ENCODE measurements around the gene MAN2B2.
"Not testable (repeated sequence)": the region's sequence is repeated elsewhere in the genome, so short reads cannot be mapped to it uniquely, and the experiment has no call there.

MAN2B2 gene

GRCh38 chr4:6647582-6648230, 72.7 kb downstream of the MAN2B2 start:
- no peak for DNase-seq

DNA sequence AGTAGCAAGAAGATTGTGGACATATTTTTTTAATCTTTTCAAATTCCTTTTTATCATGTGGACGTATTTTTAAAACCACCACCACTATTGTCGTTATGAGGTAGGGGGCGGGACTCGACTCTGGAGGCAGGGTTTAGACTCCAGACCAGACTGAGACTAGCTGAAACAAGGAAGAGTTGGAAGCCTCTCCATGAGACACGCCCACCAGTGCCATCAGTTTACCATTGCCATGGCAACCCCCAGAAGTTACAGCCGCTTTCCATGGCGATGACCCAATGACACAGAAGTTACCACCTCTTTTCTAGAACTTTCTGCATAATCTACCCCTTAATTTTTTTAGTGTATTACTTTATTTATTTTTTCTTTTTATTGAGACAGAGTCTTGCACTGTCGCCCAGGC, 74.2 kb downstream of the MAN2B2 start:
- no peak for DNase-seq

DNA sequence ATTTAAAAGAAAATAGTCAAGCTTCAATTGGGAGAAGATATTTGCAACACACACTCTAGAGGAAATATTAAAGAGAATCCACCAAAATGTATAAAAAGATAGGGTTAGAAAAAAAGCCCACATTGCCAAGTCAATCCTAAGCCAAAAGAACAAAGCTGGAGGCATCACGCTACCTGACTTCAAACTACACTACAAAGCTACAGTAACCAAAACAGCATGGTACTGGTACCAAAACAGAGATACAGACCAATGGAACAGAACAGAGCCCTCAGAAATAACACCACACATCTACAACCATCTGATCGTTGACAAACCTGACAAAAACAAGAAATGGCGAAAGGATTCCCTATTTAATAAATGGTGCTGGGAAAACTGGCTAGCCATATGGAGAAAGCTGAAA, 79.2 kb downstream of the MAN2B2 start:
- not testable (repeated sequence) for DNase-seq

- DNase-seq = not testable (repeated sequence)
These were observed 80.3 kb downstream of the MAN2B2 start for GRCh38 chr4:6655291-6655690.

DNA sequence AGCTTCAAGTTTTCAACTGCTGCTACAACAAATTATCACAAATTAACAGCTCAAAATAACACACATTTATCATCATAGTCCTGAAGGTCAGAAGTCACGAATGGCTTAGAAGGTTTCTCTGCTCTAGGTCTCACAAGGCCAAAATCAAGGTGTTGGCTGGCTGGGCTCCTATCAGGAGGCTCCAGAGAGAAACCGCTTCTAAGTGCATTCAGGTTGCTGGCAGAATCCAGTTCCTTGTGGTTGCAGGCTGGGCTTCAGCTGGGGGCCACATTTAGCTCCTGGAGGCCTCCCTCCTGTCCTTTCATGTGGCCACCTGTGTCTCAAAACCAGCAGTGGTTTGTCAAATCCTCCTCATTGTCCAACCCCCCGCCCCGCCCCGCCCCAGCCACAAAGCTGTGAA, 80.9 kb downstream of the MAN2B2 start:
- no peak for DNase-seq

GRCh38 chr4:6657242-6658208, 82.5 kb downstream of the MAN2B2 start:
- DNase-seq = no peak

- no peak for DNase-seq
These were observed 83.2 kb downstream of the MAN2B2 start for GRCh38 chr4:6658209-6658595.

DNA sequence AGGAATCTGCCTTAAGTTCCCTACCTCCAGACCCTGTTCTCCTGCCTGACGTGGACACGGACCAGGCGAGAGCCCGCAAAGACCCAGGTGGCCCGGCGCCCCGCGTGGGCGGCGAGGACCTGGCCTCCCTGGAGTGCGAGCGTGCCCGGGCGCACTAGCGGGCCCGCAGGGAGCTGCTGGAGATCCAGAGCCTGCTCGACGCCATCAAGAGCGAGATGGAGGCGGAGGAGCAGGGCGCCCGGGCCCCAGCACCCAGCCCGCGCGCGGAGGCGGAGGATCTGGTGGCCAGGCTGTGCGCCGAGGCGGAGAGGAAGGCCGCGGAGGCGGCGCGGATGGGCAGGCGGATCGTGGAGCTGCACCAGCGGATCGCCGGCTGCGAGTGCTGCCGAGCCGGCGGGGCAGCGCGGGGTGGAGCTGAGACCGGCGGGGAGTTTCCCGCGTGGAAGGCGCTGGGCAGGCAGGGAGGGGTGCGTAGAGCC, 83.6 kb downstream of the MAN2B2 start:
- DNase-seq = no peak

- no peak for DNase-seq
These were observed 84.9 kb downstream of the MAN2B2 start for GRCh38 chr4:6659897-6660296.

DNA sequence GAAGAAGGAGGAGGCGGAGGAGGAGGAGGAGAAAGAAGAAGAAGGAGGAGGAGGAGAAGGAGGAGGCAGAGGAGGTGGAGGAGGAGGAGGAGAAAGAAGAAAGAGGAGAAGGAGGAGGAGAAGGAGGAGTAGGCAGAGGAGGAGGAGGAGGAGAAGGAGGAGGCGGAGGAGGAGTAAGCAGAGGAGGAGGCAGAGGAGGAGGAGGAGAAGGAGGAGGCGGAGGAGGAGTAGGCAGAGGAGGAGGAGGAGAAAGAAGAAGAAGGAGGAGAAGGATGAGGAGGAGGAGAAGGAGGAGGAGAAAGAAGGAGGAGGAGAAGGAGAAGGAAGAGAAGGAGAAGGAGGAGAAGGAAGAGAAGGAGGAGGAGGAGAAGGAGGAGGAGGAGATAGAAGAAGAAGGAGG, 85.4 kb downstream of the MAN2B2 start:
- DNase-seq = no peak

GRCh38 chr4:6662591-6662990, 87.6 kb downstream of the MAN2B2 start:
- no peak for DNase-seq

DNA sequence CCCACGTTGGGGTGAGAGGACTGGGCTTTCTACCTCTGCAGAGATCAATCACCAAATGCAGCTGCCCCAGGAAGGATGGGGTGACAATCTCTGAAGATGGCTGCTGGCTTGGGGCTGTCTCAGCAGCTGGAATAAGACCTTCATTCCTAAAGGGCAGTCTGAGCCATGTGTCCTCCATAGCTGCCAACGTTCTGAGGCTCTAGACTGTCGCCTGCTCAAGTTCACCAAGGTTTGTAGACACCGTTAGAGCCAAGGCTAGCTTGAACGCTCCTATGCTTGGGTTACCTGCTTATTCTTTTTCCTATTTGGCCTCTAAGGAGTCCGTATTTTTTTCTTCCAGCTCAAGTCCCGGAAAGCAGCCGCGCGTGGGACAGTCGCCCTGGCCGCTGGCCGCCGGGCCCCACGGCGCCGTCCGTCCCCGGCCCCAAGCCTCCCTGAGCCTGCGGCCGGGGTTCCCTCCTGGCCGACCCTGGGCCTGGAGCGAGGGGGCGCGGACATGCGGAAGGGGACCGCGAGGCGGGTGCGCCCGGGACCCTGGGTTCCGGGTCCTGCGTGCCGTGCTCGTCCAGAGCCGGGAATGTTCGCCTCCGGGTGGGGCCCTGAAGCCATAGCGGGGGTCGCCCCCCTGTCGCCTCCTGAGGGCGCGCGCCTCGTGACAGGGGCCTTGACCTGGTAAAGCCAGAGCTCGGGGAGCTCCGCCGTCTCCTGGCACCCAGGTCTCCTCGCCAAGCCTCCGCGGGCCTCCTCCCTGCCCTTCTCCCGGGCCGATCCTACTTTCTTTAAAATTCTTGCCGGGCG, 88.8 kb downstream of the MAN2B2 start:
- no peak for DNase-seq

DNA sequence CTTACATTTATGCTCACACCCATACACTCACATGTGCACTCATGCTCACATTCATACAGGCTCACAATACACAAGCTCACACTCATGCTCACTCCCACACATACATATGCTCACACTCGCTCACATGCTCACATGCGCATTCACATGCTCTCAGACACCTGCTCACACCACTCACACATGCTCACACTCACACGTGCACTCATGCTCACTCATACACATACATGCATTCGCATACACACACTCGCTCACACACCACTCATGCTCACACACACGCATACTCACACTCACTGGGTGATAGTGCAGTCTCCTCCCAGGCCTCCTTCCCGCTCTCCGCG, 90.3 kb downstream of the MAN2B2 start:
- DNase-seq = no peak

DNA sequence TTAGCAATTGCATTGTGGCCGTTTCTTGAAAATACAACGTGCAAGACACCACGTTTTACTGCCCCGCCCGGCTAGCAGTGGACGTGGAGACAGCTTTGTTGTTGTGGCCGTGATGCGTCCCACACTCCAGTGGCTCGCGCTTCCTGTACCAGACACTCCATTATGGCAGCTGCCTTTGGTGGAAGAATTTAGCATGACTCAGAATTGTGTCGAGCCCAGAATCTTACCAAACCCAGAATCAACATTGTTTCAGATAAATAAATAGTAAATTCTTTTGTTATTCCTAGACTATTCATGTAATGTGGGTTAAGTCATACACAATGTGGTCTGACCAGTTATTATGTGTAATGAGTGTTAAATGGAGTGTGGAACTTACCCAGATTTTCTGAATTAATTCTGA, 93.4 kb downstream of the MAN2B2 start:
- DNase-seq = no peak

- DNase-seq = no peak
These were observed 96.7 kb downstream of the MAN2B2 start for GRCh38 chr4:6671648-6672047.

GRCh38 chr4:6672131-6672530, 97.1 kb downstream of the MAN2B2 start:
- DNase-seq = no peak

- not testable (repeated sequence) for DNase-seq
These were observed 97.7 kb downstream of the MAN2B2 start for GRCh38 chr4:6672541-6673190.

All from AML-193 (cell line).